ENCODE data around the gene PCDH8. TPM values are rescaled to one million over a fixed set of nuclear protein-coding genes. Genes with fewer than 3 reads are reported as not detected.

The PCDH8 gene
- total RNA-seq, 1 experiment from 2014 or later = 2.1 TPM

DNA sequence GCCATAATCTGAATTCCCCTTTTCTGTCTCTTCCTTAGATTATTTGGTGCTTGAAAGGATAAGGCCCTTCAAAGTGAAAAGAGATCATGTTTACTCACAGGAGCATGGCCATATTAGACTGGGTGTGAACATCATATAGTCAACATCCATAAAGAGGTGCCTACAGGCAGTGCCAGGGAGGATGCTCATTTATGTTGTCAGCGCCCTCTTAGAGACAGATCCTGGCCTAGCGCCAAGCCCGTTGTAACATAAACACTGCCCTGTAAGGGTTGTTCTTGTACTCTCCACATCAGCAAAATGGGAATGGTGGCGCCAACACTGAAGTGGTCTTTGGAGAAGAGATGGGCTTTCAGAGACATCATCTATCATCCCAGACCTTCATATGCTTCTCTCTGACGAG is 16.1 kb downstream of the PCDH8 start:
- TF ChIP-seq, protein P1, sequence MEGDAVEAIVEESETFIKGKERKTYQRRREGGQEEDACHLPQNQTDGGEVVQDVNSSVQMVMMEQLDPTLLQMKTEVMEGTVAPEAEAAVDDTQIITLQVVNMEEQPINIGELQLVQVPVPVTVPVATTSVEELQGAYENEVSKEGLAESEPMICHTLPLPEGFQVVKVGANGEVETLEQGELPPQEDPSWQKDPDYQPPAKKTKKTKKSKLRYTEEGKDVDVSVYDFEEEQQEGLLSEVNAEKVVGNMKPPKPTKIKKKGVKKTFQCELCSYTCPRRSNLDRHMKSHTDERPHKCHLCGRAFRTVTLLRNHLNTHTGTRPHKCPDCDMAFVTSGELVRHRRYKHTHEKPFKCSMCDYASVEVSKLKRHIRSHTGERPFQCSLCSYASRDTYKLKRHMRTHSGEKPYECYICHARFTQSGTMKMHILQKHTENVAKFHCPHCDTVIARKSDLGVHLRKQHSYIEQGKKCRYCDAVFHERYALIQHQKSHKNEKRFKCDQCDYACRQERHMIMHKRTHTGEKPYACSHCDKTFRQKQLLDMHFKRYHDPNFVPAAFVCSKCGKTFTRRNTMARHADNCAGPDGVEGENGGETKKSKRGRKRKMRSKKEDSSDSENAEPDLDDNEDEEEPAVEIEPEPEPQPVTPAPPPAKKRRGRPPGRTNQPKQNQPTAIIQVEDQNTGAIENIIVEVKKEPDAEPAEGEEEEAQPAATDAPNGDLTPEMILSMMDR (conservative IDR thresholded peaks at IDR 0.05) = no peak
- no peak overlapping the region for H2AFZ ChIP-seq (ENCODE audit: low read length)
- H2BK12ac ChIP-seq (ENCODE audit: insufficient read length, low read depth, low read length) = no peak overlapping the region

More for the DNA sequence above, 16.1 kb downstream of the PCDH8 start:
- Histone ChIP-seq H3K4ac (ENCODE audit: low read depth, low read length) (no peak overlapping the region), H3K4me1 (ENCODE audit: insufficient read depth, low read length) (peaks cover 5% of the 10 kb centered on the region; the same call in 1 of the 2 replicates), H3K79me1 (ENCODE audit: insufficient read depth, low read depth, low read length, poor library complexity, severe bottlenecking) (no peaks in the 10 kb centered on the region), H3K79me2 (ENCODE audit: insufficient read depth, low read length) (no peaks in the 10 kb centered on the region), H4K8ac (replicated peaks; ENCODE audit: insufficient read length, low read depth, low read length) (no peak overlapping the region), H3T11ph (ENCODE audit: low read length) (no peak overlapping the region), H3K18ac (ENCODE audit: insufficient read length, low read depth, low read length) (no peak overlapping the region), H3K14ac (ENCODE audit: insufficient read depth, low read length) (no peak overlapping the region), H3K9me3 (ENCODE audit: control insufficient read depth, low read depth, low read length) (no peaks in the 10 kb centered on the region), H3K27ac (ENCODE audit: insufficient read length, low read depth, low read length) (no peak overlapping the region), H3K56ac (ENCODE audit: insufficient read length, low read depth, low read length) (no peak overlapping the region), H4K5ac (ENCODE audit: insufficient read length, low read depth, low read length) (no peak overlapping the region), H3K23ac (ENCODE audit: insufficient read length, low read depth, low read length) (no peak overlapping the region), H4K91ac (ENCODE audit: insufficient read length, low read depth, low read length) (no peak overlapping the region), H3K9ac (ENCODE audit: extremely low read depth, insufficient read length, low read length) (no peak overlapping the region), H3K4me2 (ENCODE audit: insufficient read depth, insufficient read length, low read length) (no peak overlapping the region), H2BK20ac (ENCODE audit: low read depth, low read length, poor library complexity, severe bottlenecking) (no peak overlapping the region), H2AK5ac (ENCODE audit: insufficient read length, low read length) (no peak overlapping the region), H2BK120ac (ENCODE audit: low read depth, low read length, poor library complexity, severe bottlenecking) (no peak overlapping the region), H2BK5ac (ENCODE audit: insufficient read length, low read length) (no peak overlapping the region), H3K27me3 (ENCODE audit: insufficient read depth, low read length) (no peaks in the 10 kb centered on the region), H4K20me1 (ENCODE audit: control insufficient read depth, insufficient read depth, insufficient read length) (no peaks in the 10 kb centered on the region), H2BK15ac (ENCODE audit: low read depth, low read length) (no peak overlapping the region), H3K23me2 (ENCODE audit: insufficient read length, low read depth, low read length, poor library complexity, severe bottlenecking) (no peaks in the 10 kb centered on the region)
- Mint-ChIP-seq H3K4me1 (peaks cover 32 to 39% of the 10 kb centered on the region in 2 experiments), H3K4me3 (no peak overlapping the region), H3K27ac (no peak overlapping the region; a peak in 1 of 7 replicates), H3K36me3 (ENCODE audit: insufficient read depth in 1 of 3, low read depth in 3 of 3) (no peaks in the 10 kb centered on the region), H3K9me3 (no peaks in the 10 kb centered on the region), H3K27me3 (ENCODE audit: low read depth) (no peaks in the 10 kb centered on the region)
- DNase-seq = no peak
- no CpG with 5 or more reads among the region's 5 CpGs for WGBS (ENCODE audit: extremely low coverage, insufficient read length, low lambda C conversion rate)
